Thyroid gland (tissue), 4 donors: ENCODE data around the gene CYP2F1. TPM values are rescaled to one million over a fixed set of nuclear protein-coding genes. Genes with fewer than 3 reads are reported as not detected.

Source experiments
- DNase-seq, 2 donors: peaks; one replicate each; pipeline ENCODE4 v3.0.0-alpha.2; 2019
- H3K27ac ChIP-seq, 3 donors: fragments of 200-600 bp; sonication (generic); 1 replicate in 2 of 3; 2 replicates in 1 of 3; pipeline ENCODE4 v1.5.1; 2016 to 2019; ENCODE audit warnings: mild to moderate bottlenecking in 1 of 3, moderate library complexity in 1 of 3
- H3K27me3 ChIP-seq: fragments of 200-600 bp; sonication (generic); one replicate; pipeline ENCODE4 v1.5.1; 2019
- H3K36me3 ChIP-seq, 2 donors: fragments of 200-600 bp; sonication (generic); one replicate each; pipeline ENCODE4 v1.5.1; 2016 to 2019
- H3K4me1 ChIP-seq, 2 donors: fragments of 200-600 bp; sonication (generic); one replicate each; pipeline ENCODE4 v1.5.1; 2017 to 2019
- H3K4me3 ChIP-seq, 3 donors: fragments of 200-600 bp; sonication (generic); replicated peaks in 1 of 3; 1 replicate in 2 of 3; 2 replicates in 1 of 3; pipeline ENCODE4 v1.5.1; 2016; ENCODE audit warnings: mild to moderate bottlenecking in 1 of 3
- H3K9me3 ChIP-seq: fragments of 200-600 bp; sonication (generic); one replicate; pipeline ENCODE4 v1.5.1; 2017
- POLR2A ChIP-seq, 2 donors: fragments of 450-650 bp; IDR thresholded peaks; one replicate each; pipeline ENCODE4 v1.6.1; 2017; ENCODE audit warnings: antibody characterized with exemption in 2 of 2, mild to moderate bottlenecking in 2 of 2, moderate library complexity in 1 of 2
- WGBS, 2 donors: methylation state at CpG; one replicate each; pipeline ENCODE4 v1.1.5; 2017; 5-methylcytosine and 5-hydroxymethylcytosine counted together
- intact Hi-C: fragments of 100-400 bp; cut with DNase I; formaldehyde crosslinking; loops from one replicate; pipeline ENCODE4 v1.15.1; 2023
- total RNA-seq, 4 donors: library from RNA; depleted of rRNA; stranded (reverse); fragments of >200 nt; gene quantifications; one replicate each; pipeline ENCODE4 v1.2.3, GENCODE V29; 2016
- TF ChIP-seq, protein P1 (sequence below), 6 experiments: fragments of 200-600 bp in 3 of 6; fragments of 450-650 bp in 3 of 6; sonication (generic) in 3 of 6; IDR thresholded peaks; one replicate each; pipeline ENCODE4 v1.5.1; 2016 to 2019; ENCODE audit warnings: antibody characterized with exemption in 6 of 6, mild to moderate bottlenecking in 2 of 6, inconsistent platforms in 1 of 6, moderate library complexity in 1 of 6

The CYP2F1 gene
- total RNA-seq, 4 donors from 2014 or later: not detected

DNA sequence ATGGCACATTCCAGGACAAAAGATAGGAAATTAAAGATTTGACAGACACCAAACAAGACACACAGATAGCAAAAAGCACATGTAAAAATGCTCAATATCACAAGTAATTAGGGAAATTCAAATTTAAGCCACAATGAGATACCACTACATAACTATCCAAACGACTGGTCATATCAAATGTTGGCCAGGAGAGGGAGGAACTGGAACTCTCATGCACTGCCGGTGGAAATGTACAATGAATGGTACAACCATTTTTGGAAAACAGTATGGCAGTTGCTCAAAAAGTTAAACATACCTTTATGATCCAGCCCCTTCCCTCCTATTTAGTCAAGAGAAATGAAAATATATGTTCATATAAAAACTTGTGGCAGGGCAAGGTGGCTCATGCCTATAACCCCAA, 42.0 kb downstream of the CYP2F1 start:
- no peak overlapping the region for H3K4me3 ChIP-seq
- H3K4me1 ChIP-seq: no peaks in the 10 kb centered on the region
- 81 to 85% methylated on average over 2 of the region's 2 CpGs for WGBS, 2 donors
- no peaks in the 10 kb centered on the region for H3K9me3 ChIP-seq
- H3K27ac ChIP-seq: no peak overlapping the region
- H3K36me3 ChIP-seq: no peaks in the 10 kb centered on the region
- TF ChIP-seq, protein P1, sequence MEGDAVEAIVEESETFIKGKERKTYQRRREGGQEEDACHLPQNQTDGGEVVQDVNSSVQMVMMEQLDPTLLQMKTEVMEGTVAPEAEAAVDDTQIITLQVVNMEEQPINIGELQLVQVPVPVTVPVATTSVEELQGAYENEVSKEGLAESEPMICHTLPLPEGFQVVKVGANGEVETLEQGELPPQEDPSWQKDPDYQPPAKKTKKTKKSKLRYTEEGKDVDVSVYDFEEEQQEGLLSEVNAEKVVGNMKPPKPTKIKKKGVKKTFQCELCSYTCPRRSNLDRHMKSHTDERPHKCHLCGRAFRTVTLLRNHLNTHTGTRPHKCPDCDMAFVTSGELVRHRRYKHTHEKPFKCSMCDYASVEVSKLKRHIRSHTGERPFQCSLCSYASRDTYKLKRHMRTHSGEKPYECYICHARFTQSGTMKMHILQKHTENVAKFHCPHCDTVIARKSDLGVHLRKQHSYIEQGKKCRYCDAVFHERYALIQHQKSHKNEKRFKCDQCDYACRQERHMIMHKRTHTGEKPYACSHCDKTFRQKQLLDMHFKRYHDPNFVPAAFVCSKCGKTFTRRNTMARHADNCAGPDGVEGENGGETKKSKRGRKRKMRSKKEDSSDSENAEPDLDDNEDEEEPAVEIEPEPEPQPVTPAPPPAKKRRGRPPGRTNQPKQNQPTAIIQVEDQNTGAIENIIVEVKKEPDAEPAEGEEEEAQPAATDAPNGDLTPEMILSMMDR (IDR thresholded peaks at IDR 0.05): no peak
- intact Hi-C loops: no loop called here
- H3K27me3 ChIP-seq: no peaks in the 10 kb centered on the region
- no peak for DNase-seq

DNA sequence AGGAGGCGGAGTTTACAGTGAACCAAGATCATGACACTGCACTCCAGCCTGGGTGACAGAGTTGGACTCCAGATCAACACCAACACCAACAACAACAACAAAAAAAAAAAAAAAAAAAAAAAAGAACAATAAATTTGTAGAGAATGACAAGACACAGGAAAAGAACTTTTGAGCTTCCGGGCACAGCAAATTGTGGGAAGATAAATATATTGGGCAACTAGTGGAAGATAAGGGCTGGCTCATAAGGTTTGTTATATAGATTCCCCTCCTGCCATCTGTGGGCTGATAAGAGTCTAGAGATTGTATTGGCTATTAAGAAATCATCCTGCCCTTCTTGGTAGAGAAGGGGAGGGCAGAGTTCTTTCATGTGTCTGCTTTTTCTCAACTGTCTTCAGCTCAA, 45.6 kb downstream of the CYP2F1 start:
- no peak for TF ChIP-seq POLR2A (IDR thresholded peaks at IDR 0.05)
- TF ChIP-seq, protein P1 (IDR thresholded peaks at IDR 0.05): no peak
- 89 to 93% methylated on average over 2 of the region's 2 CpGs for WGBS, 2 donors

DNA sequence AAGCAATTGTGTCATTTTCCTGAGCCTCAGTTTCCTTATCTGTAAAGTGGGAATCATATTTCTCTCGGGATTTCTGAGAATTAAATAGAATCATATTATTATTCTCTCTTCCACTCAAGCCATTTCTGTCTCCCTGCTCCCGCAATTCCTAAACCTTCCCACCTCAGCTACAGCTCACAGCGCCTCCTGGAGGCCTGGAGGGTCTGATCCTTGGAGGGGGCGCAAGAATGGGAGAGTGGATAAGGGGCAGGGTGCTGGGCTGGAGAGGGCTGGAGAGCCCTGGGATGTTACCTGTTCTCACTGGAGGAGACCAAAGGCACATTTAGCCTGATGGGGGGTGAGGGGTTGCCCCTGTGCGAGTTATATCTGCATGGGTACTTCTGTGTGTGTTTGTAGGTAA, 47.7 kb downstream of the CYP2F1 start:
- Histone ChIP-seq H3K27me3 (no peaks in the 10 kb centered on the region), H3K9me3 (no peaks in the 10 kb centered on the region), H3K4me1 (no peaks in the 10 kb centered on the region), H3K27ac (no peak overlapping the region), H3K4me3 (no peak overlapping the region), H3K36me3 (no peaks in the 10 kb centered on the region)
- 91 to 98% methylated on average over 5 of the region's 5 CpGs for WGBS, 2 donors
- TF ChIP-seq, protein P1 (IDR thresholded peaks at IDR 0.05): no peak
- no peak for TF ChIP-seq POLR2A (IDR thresholded peaks at IDR 0.05)
- DNase-seq: no peak
- intact Hi-C loops: no loop called here

More for the DNA sequence above, 45.6 kb downstream of the CYP2F1 start:
- Histone ChIP-seq H3K9me3 (no peaks in the 10 kb centered on the region), H3K4me1 (no peaks in the 10 kb centered on the region), H3K4me3 (no peak overlapping the region), H3K27ac (no peak overlapping the region), H3K36me3 (no peaks in the 10 kb centered on the region), H3K27me3 (no peaks in the 10 kb centered on the region)
- intact Hi-C loops: no loop called here
- no peak for DNase-seq

- no peaks in the 10 kb centered on the region for H3K9me3 ChIP-seq
- H3K36me3 ChIP-seq: no peaks in the 10 kb centered on the region
- whole genome bisulfite sequencing, 2 donors: 90 to 91% methylated on average over 14 of the region's 14 CpGs
- H3K27ac ChIP-seq: no peak overlapping the region
- TF ChIP-seq, protein P1 (IDR thresholded peaks at IDR 0.05): no peak
- TF ChIP-seq POLR2A (IDR thresholded peaks at IDR 0.05): no peak
- intact Hi-C loops: no loop called here
- no peak for DNase-seq
- H3K27me3 ChIP-seq: no peaks in the 10 kb centered on the region
- no peak overlapping the region for H3K4me3 ChIP-seq
- no peaks in the 10 kb centered on the region for H3K4me1 ChIP-seq
Measured at GRCh38 chr19:41166944-41167804, 52.9 kb downstream of the CYP2F1 start.
